Endothelial cell of umbilical vein (primary cell): Measurements from ENCODE around the gene ZNF423. TPM values are rescaled to one million over a fixed set of nuclear protein-coding genes. Genes with fewer than 3 reads are reported as not detected.

Experiments used
- BruUV-seq: library from RNA; stranded (reverse); fragments of 400-500 nt; replicated peaks from 2 replicates; lab custom pipeline; 2021; lab: Mats Ljungman, UMichigan
- CTCF ChIA-PET: fragments of 300-600, 350-600 bp; sonication (Branson Sonifier 250); formaldehyde crosslinking; loops from one replicate; lab custom pipeline; 2021; ENCODE audit warnings: antibody characterized with exemption, inconsistent platforms; lab: Charles Lee
- POLR2A ChIA-PET: fragments of 300-600, 350-600 bp; sonication (Branson Sonifier 250); formaldehyde crosslinking; loops from one replicate; lab custom pipeline; 2021; ENCODE audit warnings: antibody characterized with exemption, inconsistent platforms; lab: Charles Lee
- DNase-seq: peaks from one replicate; pipeline ENCODE4 v3.0.0-alpha.2; 2011; ENCODE audit warnings: low read depth, low spot score
- FAIRE-seq: peaks from 2 replicates; lab custom pipeline; 2011; peaks lifted over from hg19 to GRCh38; lab: Jason Lieb, UNC
- H2AFZ ChIP-seq: 2 replicates; pipeline ENCODE4 v1.6.0; 2012; ENCODE audit warnings: low read depth, low read length, control low read depth, inconsistent platforms
- H3K27ac ChIP-seq: 2 replicates; pipeline ENCODE4 v1.5.1; 2011; ENCODE audit warnings: low read depth, mild to moderate bottlenecking, control low read depth, low read length, moderate library complexity; ENCODE audit not compliant: insufficient read depth
- H3K27me3 ChIP-seq, 2 experiments: 2 replicates each; pipeline versions ENCODE4 v1.6.0 to v1.6.1; 2011; ENCODE audit warnings: low read length in 2 of 2, mixed read lengths in 1 of 2; ENCODE audit not compliant: control insufficient read depth in 2 of 2, insufficient read depth in 2 of 2
- H3K36me3 ChIP-seq, 2 experiments: 2 replicates in 1 of 2; 3 replicates in 1 of 2; pipeline ENCODE4 v1.5.1; 2011; ENCODE audit warnings: low read length in 2 of 2, mild to moderate bottlenecking in 1 of 2, moderate library complexity in 1 of 2; ENCODE audit not compliant: control insufficient read depth in 2 of 2, insufficient read depth in 2 of 2; ENCODE audit errors: extremely low read depth in 1 of 2
- H3K4me1 ChIP-seq: 3 replicates; pipeline ENCODE4 v1.5.1; 2011; ENCODE audit warnings: mild to moderate bottlenecking, low read length; ENCODE audit not compliant: control insufficient read depth, insufficient read depth; ENCODE audit errors: extremely low read depth
- H3K4me2 ChIP-seq: 2 replicates; pipeline ENCODE4 v1.6.1; 2011; ENCODE audit warnings: low read length, control low read depth, mixed read lengths; ENCODE audit not compliant: insufficient read depth
- H3K4me3 ChIP-seq, 3 experiments: fragments of 200-600 bp in 1 of 3; sonication (generic), shearing (Covaris generic) in 1 of 3; replicated peaks in 1 of 3; 2 replicates each; pipeline ENCODE4 v1.5.1; 2011 to 2016; ENCODE audit warnings: control low read depth in 3 of 3, low read length in 3 of 3, mild to moderate bottlenecking in 2 of 3, inconsistent platforms in 1 of 3, low read depth in 1 of 3, moderate library complexity in 1 of 3; ENCODE audit not compliant: insufficient read depth in 1 of 3
- H3K79me2 ChIP-seq: 2 replicates; pipeline ENCODE4 v1.6.0; 2012; ENCODE audit warnings: low read length, inconsistent platforms; ENCODE audit not compliant: control insufficient read depth, insufficient read depth
- H3K9ac ChIP-seq: replicated peaks from 2 replicates; pipeline ENCODE3; 2011; ENCODE audit warnings: low read length, control low read depth; ENCODE audit not compliant: insufficient read depth; ENCODE audit errors: extremely low read depth
- H3K9me1 ChIP-seq: replicated peaks from 3 replicates; pipeline ENCODE4 v1.6.0; 2011; ENCODE audit warnings: mild to moderate bottlenecking, low read length; ENCODE audit not compliant: control insufficient read depth, insufficient read depth; ENCODE audit errors: extremely low read depth
- H3K9me3 ChIP-seq: replicated peaks from 2 replicates; pipeline ENCODE4 v1.5.1; 2012; ENCODE audit warnings: low read length, inconsistent platforms; ENCODE audit not compliant: control insufficient read depth, insufficient read depth
- H4K20me1 ChIP-seq: replicated peaks from 2 replicates; pipeline ENCODE3; 2011; ENCODE audit warnings: mild to moderate bottlenecking, low read length; ENCODE audit not compliant: control insufficient read depth, insufficient read depth; ENCODE audit errors: extremely low read depth
- EZH2 ChIP-seq: IDR thresholded peaks from 2 replicates; pipeline ENCODE4 v1.6.1; 2012; ENCODE audit warnings: borderline replicate concordance, low read depth, mild to moderate bottlenecking, moderate library complexity, low read length, inconsistent platforms; ENCODE audit not compliant: severe bottlenecking
- FOS ChIP-seq: IDR thresholded peaks from 2 replicates; pipeline ENCODE4 v1.6.1; 2011; ENCODE audit warnings: mild to moderate bottlenecking, low read length, moderate library complexity, borderline replicate concordance; ENCODE audit not compliant: insufficient read depth
- GATA2 ChIP-seq: IDR thresholded peaks from 2 replicates; pipeline ENCODE4 v1.7.0; 2011; ENCODE audit warnings: low read depth, mild to moderate bottlenecking, moderate library complexity, mixed read lengths, low read length; ENCODE audit not compliant: insufficient read length, insufficient read depth
- JUN ChIP-seq: IDR thresholded peaks from 2 replicates; pipeline ENCODE4 v1.6.1; 2011; ENCODE audit warnings: borderline replicate concordance, low read depth; ENCODE audit not compliant: insufficient read length, insufficient read depth
- MYC ChIP-seq: IDR thresholded peaks from one replicate; pipeline ENCODE4 v1.6.1; 2011; ENCODE audit warnings: mild to moderate bottlenecking, low read depth, low read length
- POLR2A ChIP-seq: IDR thresholded peaks from 2 replicates; pipeline ENCODE4 v1.6.1; 2012; ENCODE audit warnings: low read depth, mild to moderate bottlenecking, control low read depth, low read length
- POLR2AphosphoS5 ChIP-seq: IDR thresholded peaks from 2 replicates; pipeline ENCODE4 v1.6.1; 2012; ENCODE audit warnings: low read depth, mild to moderate bottlenecking, control low read depth, low read length, moderate library complexity; ENCODE audit not compliant: insufficient read depth
- dilution Hi-C: fragments of 300-500 bp; cut with MboI; formaldehyde crosslinking; loops from one replicate; pipeline ENCODE4 v1.15.0; 2019; ENCODE audit warnings: low sequenced_read_pairs; ENCODE audit not compliant: extremely low pct_ligation_motif_present
- intact Hi-C: fragments of 100-400 bp; cut with micrococcal nuclease; formaldehyde crosslinking; loops from one replicate; pipeline ENCODE4 v1.10.0; 2022
- polyA plus RNA-seq, 4 experiments: library from polyadenylated mRNA; depleted of rRNA in 3 of 4; stranded (reverse) in 3 of 4; unstranded in 1 of 4; fragments of >200 nt; gene quantifications; 2 replicates each; pipeline versions ENCODE4 v1.2.1 to v1.2.3, GENCODE V29; 2011 to 2012; ENCODE audit warnings: missing spikeins in 1 of 4
- total RNA-seq: library from RNA; stranded (reverse); gene quantifications from 2 replicates; pipeline ENCODE4 v1.2.3, GENCODE V29; 2021
- TF ChIP-seq, protein P1 (sequence below), 2 donors: IDR thresholded peaks; 1 replicate in 1 of 2; 2 replicates in 1 of 2; pipeline ENCODE4 v1.5.1; 2011; ENCODE audit warnings: low read length in 2 of 2, mild to moderate bottlenecking in 2 of 2, moderate library complexity in 2 of 2, control low read depth in 1 of 2, inconsistent platforms in 1 of 2, low read depth in 1 of 2; ENCODE audit not compliant: insufficient read depth in 1 of 2; ENCODE audit errors: extremely low read depth in 1 of 2
- TF ChIP-seq, protein P2 (sequence below): IDR thresholded peaks from 2 replicates; pipeline ENCODE4 v1.6.1; 2011; ENCODE audit not compliant: insufficient read depth, insufficient read length

Gene ZNF423
- total and polyA plus RNA-seq, 2 donors (not counting 3 experiments of a cell fraction or from before 2014, with no cell fraction given) = 2.2 to 8.1 TPM

- no peak for TF ChIP-seq GATA2
- TF ChIP-seq MYC = no peak
- TF ChIP-seq, protein P1, sequence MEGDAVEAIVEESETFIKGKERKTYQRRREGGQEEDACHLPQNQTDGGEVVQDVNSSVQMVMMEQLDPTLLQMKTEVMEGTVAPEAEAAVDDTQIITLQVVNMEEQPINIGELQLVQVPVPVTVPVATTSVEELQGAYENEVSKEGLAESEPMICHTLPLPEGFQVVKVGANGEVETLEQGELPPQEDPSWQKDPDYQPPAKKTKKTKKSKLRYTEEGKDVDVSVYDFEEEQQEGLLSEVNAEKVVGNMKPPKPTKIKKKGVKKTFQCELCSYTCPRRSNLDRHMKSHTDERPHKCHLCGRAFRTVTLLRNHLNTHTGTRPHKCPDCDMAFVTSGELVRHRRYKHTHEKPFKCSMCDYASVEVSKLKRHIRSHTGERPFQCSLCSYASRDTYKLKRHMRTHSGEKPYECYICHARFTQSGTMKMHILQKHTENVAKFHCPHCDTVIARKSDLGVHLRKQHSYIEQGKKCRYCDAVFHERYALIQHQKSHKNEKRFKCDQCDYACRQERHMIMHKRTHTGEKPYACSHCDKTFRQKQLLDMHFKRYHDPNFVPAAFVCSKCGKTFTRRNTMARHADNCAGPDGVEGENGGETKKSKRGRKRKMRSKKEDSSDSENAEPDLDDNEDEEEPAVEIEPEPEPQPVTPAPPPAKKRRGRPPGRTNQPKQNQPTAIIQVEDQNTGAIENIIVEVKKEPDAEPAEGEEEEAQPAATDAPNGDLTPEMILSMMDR (IDR thresholded peaks at IDR 0.05; ENCODE audit: extremely low read depth in 1 of 2, insufficient read depth in 1 of 2, low read depth in 1 of 2, low read length in 2 of 2) = no peak
- no peak for TF ChIP-seq EZH2
- no peak for TF ChIP-seq JUN
- no peak for TF ChIP-seq FOS
- no peak for TF ChIP-seq POLR2A
- TF ChIP-seq, protein P2, sequence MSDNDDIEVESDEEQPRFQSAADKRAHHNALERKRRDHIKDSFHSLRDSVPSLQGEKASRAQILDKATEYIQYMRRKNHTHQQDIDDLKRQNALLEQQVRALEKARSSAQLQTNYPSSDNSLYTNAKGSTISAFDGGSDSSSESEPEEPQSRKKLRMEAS = no peak
- no peak for TF ChIP-seq POLR2AphosphoS5
- Histone ChIP-seq H4K20me1 (no peaks in the 10 kb centered on the region), H2AFZ (no peak overlapping the region), H3K4me3 (no peak overlapping the region), H3K4me1 (no peaks in the 10 kb centered on the region), H3K4me2 (no peak overlapping the region), H3K9me1 (no peaks in the 10 kb centered on the region), H3K79me2 (no peaks in the 10 kb centered on the region), H3K9ac (no peak overlapping the region), H3K9me3 (no peaks in the 10 kb centered on the region), H3K36me3 (no peaks in the 10 kb centered on the region), H3K27me3 (no peaks in the 10 kb centered on the region), H3K27ac (no peak overlapping the region)
- BruUV-seq = no TSS peak
- POLR2A ChIA-PET = no interaction called here
- dilution Hi-C loops (no loop called here), intact Hi-C loops (no loop called here)
- FAIRE-seq (no peak), DNase-seq (no peak)
- CTCF ChIA-PET = interaction anchor here (0.8 kb wide), 1 partner anchor 139 kb away, joined by 3 read pairs; no protein-coding TSS in a partner anchor
These were observed 309.2 kb downstream of the ZNF423 start for GRCh38 chr16:49546735-49547134.
